ENCODE data around the gene STT3B.

DNA sequence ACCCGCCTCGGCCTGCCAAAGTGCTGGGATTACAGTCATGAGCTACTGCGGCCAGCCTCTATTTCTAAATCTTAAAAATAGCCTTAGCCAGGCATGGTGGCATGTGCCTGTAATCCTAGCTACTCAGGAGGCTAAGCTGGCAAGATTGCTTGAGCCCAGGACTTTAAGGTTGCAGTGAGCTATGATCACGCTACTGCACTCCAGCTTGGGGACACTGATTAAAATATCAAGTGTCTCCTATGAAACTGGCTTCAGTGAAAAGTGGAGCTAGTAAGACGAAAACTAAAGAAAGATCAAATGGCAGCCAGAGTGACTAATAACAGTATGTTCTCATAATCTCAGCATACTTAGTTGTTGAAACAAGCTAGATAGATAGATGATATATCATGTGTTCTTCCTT, 112.5 kb downstream of the STT3B start:
- TF ChIP-seq, protein P1, sequence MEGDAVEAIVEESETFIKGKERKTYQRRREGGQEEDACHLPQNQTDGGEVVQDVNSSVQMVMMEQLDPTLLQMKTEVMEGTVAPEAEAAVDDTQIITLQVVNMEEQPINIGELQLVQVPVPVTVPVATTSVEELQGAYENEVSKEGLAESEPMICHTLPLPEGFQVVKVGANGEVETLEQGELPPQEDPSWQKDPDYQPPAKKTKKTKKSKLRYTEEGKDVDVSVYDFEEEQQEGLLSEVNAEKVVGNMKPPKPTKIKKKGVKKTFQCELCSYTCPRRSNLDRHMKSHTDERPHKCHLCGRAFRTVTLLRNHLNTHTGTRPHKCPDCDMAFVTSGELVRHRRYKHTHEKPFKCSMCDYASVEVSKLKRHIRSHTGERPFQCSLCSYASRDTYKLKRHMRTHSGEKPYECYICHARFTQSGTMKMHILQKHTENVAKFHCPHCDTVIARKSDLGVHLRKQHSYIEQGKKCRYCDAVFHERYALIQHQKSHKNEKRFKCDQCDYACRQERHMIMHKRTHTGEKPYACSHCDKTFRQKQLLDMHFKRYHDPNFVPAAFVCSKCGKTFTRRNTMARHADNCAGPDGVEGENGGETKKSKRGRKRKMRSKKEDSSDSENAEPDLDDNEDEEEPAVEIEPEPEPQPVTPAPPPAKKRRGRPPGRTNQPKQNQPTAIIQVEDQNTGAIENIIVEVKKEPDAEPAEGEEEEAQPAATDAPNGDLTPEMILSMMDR (IDR thresholded peaks at IDR 0.05), result no peak
- no peak for TF ChIP-seq POLR2A (IDR thresholded peaks at IDR 0.05)
